Bronchial epithelial cell (primary cell): Measurements from ENCODE around the gene MRPL58. TPM values are rescaled to one million over a fixed set of nuclear protein-coding genes. Genes with fewer than 3 reads are reported as not detected.

Experiments used
- DNase-seq: peaks from one replicate; pipeline ENCODE4 v3.0.0-alpha.2; 2010; ENCODE audit warnings: low read depth
- FAIRE-seq: peaks from 2 replicates; lab custom pipeline; 2011; peaks lifted over from hg19 to GRCh38; lab: Jason Lieb, UNC
- H3K27me3 ChIP-seq: 2 replicates; pipeline ENCODE4 v1.5.1; 2011; ENCODE audit warnings: low read length; ENCODE audit not compliant: control insufficient read depth, insufficient read depth
- H3K36me3 ChIP-seq: 2 replicates; pipeline ENCODE4 v1.5.1; 2011; ENCODE audit warnings: low read length; ENCODE audit not compliant: control insufficient read depth, insufficient read depth
- H3K4me3 ChIP-seq: 2 replicates; pipeline ENCODE4 v1.5.1; 2011; ENCODE audit warnings: mild to moderate bottlenecking, low read depth, low read length, control low read depth
- CTCF ChIP-seq: IDR thresholded peaks from 2 replicates; pipeline ENCODE4 v1.5.1; 2011; ENCODE audit warnings: mild to moderate bottlenecking, moderate library complexity, low read length, control low read depth, inconsistent platforms; ENCODE audit not compliant: insufficient read depth, severe bottlenecking
- total RNA-seq: library from RNA; depleted of rRNA; stranded (reverse); fragments of >200 nt; gene quantifications from 2 replicates; pipeline ENCODE4 v1.2.1, GENCODE V29; 2014

The MRPL58 gene
- total RNA-seq, 1 donor from 2014 or later = 41.6 TPM

GRCh38 chr17:75006653-75007052, 5.8 kb upstream of the MRPL58 start:
- Histone ChIP-seq H3K27me3 (no peaks in the 10 kb centered on the region), H3K4me3 (no peak overlapping the region), H3K36me3 (peaks cover 8% of the 10 kb centered on the region)
- DNase-seq (no peak), FAIRE-seq (no peak)
- TF ChIP-seq CTCF = peak; percentile 1

- TF ChIP-seq CTCF = no peak
- H3K27me3 ChIP-seq = no peaks in the 10 kb centered on the region
- FAIRE-seq = no peak
- peaks cover 3% of the 10 kb centered on the region for H3K36me3 ChIP-seq
- no peak overlapping the region for H3K4me3 ChIP-seq
- DNase-seq = no peak
Observed at GRCh38 chr17:75008373-75008772, 4.1 kb upstream of the MRPL58 start.

- no peak for DNase-seq
- Histone ChIP-seq H3K27me3 (no peaks in the 10 kb centered on the region), H3K36me3 (no peaks in the 10 kb centered on the region), H3K4me3 (no peak overlapping the region)
- TF ChIP-seq CTCF = no peak
- FAIRE-seq = no peak
Observed at GRCh38 chr17:75009139-75009724, 3.2 kb upstream of the MRPL58 start.

- H3K4me3 ChIP-seq = no peak overlapping the region
- no peaks in the 10 kb centered on the region for H3K27me3 ChIP-seq
- no peak for TF ChIP-seq CTCF
- H3K36me3 ChIP-seq = no peaks in the 10 kb centered on the region
- DNase-seq = peak; percentile 54
- no peak for FAIRE-seq
Observed at GRCh38 chr17:75010683-75011400, 1.6 kb upstream of the MRPL58 start.

- H3K4me3 ChIP-seq = peak overlapping the region; percentile 98
- peaks cover 1% of the 10 kb centered on the region for H3K36me3 ChIP-seq
- DNase-seq = no peak
- TF ChIP-seq CTCF = no peak
- H3K27me3 ChIP-seq = no peaks in the 10 kb centered on the region
- no peak for FAIRE-seq
Observed at GRCh38 chr17:75011401-75012095, 922 bp upstream of the MRPL58 start.
